ACHN (cell line): ENCODE data around the gene OR10A6.

Source experiments
- DNase-seq: peaks from one replicate; pipeline ENCODE4 v3.0.0-alpha.2; 2015
- in situ Hi-C: cut with HindIII; loops from 2 replicates; pipeline ENCODE4 v1.10.0; 2017; ENCODE audit warnings: low sequenced_read_pairs, low pct_ligation_motif_present, low pct_unique_long_range_greater_than_20kb

Gene OR10A6

GRCh38 chr11:7918141-7918540 lies 12.9 kb downstream of the OR10A6 start:
- DNase-seq, result no peak
- in situ Hi-C loops, result no loop called here

GRCh38 chr11:7911011-7911410 lies 20.1 kb downstream of the OR10A6 start:
- no peak for DNase-seq

GRCh38 chr11:7910286-7910788 lies 20.7 kb downstream of the OR10A6 start:
- DNase-seq, result no peak
- in situ Hi-C loops, result no loop called here

More at GRCh38 chr11:7911011-7911410, 20.1 kb downstream of the OR10A6 start:
- in situ Hi-C loops, result no loop called here

- in situ Hi-C loops, result no loop called here
- DNase-seq, result no peak
These were observed 21.3 kb downstream of the OR10A6 start for GRCh38 chr11:7909585-7910285.

GRCh38 chr11:7907121-7907520 lies 23.9 kb downstream of the OR10A6 start:
- no peak for DNase-seq
- in situ Hi-C loops, result no loop called here

- no peak for DNase-seq
- in situ Hi-C loops, result no loop called here
These were observed 24.6 kb downstream of the OR10A6 start for GRCh38 chr11:7906481-7906880.

GRCh38 chr11:7905961-7906429 lies 25.1 kb downstream of the OR10A6 start:
- in situ Hi-C loops, result no loop called here
- no peak for DNase-seq

- DNase-seq, result no peak
- in situ Hi-C loops, result no loop called here
These were observed 25.5 kb downstream of the OR10A6 start for GRCh38 chr11:7905549-7905948.

GRCh38 chr11:7904917-7905316 lies 26.2 kb downstream of the OR10A6 start:
- no peak for DNase-seq
- in situ Hi-C loops, result no loop called here

- DNase-seq, result no peak
- in situ Hi-C loops, result no loop called here
These were observed 27.1 kb downstream of the OR10A6 start for GRCh38 chr11:7903940-7904339.

GRCh38 chr11:7901319-7901854 lies 29.7 kb downstream of the OR10A6 start:
- in situ Hi-C loops, result no loop called here

GRCh38 chr11:7900686-7901085 lies 30.4 kb downstream of the OR10A6 start:
- in situ Hi-C loops, result no loop called here
- no peak for DNase-seq

More at GRCh38 chr11:7901319-7901854, 29.7 kb downstream of the OR10A6 start:
- DNase-seq, result no peak

- no peak for DNase-seq
- in situ Hi-C loops, result no loop called here
These were observed 31.6 kb downstream of the OR10A6 start for GRCh38 chr11:7899418-7899817.

GRCh38 chr11:7898666-7899283 lies 32.3 kb downstream of the OR10A6 start:
- no peak for DNase-seq
- in situ Hi-C loops, result no loop called here

- in situ Hi-C loops, result no loop called here
- no peak for DNase-seq
These were observed 34.9 kb downstream of the OR10A6 start for GRCh38 chr11:7896009-7896785.

GRCh38 chr11:7894251-7894650 lies 36.8 kb downstream of the OR10A6 start:
- no peak for DNase-seq
- in situ Hi-C loops, result no loop called here

GRCh38 chr11:7893796-7894195 lies 37.3 kb downstream of the OR10A6 start:
- in situ Hi-C loops, result no loop called here
- no peak for DNase-seq

GRCh38 chr11:7892840-7893254 lies 38.2 kb downstream of the OR10A6 start:
- DNase-seq, result peak; percentile 58
- in situ Hi-C loops, result no loop called here
